ENCODE measurements around the gene AZIN2. TPM values are rescaled to one million over a fixed set of nuclear protein-coding genes. Genes with fewer than 3 reads are reported as not detected.
"Not testable (repeated sequence)": the region's sequence is repeated elsewhere in the genome, so short reads cannot be mapped to it uniquely, and the experiment has no call there.

Gene AZIN2
- total RNA-seq, 1 donor from 2014 or later: 15.1 TPM

DNA sequence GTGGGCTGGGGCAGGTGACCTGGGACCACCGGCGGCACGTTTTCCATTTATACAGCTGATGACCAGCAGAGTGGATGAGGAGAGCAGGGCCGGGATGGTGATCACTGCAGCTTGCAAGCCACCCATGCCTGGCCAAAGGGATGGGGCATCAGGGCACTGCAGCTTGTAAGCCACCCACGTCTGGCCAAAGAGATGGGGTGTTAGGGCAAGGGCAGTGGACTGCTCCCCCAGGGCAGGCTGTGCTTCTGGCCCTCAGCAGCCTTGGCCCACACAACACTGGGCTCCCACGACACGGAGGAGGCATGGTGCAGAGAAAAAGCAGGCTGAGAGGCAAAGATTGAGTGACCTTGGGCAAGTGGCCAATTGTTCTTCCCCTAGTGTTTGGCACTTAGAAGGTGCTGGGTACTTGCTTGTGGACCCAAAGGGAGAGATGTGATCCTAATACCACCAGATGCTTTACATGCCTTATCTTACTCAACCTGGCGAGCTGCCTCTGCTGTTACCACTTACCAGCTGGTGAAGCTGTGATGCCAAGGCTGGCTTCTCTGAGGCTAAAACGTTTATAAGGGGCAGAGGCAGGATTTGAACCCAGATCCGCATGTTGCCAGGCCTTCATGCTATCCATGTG lies 52.6 kb downstream of the AZIN2 start:
- no peak for DNase-seq (ENCODE audit: low spot score in 2 of 2, unreplicated experiment in 2 of 2)
- TF ChIP-seq, protein P1, sequence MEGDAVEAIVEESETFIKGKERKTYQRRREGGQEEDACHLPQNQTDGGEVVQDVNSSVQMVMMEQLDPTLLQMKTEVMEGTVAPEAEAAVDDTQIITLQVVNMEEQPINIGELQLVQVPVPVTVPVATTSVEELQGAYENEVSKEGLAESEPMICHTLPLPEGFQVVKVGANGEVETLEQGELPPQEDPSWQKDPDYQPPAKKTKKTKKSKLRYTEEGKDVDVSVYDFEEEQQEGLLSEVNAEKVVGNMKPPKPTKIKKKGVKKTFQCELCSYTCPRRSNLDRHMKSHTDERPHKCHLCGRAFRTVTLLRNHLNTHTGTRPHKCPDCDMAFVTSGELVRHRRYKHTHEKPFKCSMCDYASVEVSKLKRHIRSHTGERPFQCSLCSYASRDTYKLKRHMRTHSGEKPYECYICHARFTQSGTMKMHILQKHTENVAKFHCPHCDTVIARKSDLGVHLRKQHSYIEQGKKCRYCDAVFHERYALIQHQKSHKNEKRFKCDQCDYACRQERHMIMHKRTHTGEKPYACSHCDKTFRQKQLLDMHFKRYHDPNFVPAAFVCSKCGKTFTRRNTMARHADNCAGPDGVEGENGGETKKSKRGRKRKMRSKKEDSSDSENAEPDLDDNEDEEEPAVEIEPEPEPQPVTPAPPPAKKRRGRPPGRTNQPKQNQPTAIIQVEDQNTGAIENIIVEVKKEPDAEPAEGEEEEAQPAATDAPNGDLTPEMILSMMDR (IDR thresholded peaks at IDR 0.05; ENCODE audit: unreplicated experiment): no peak
- no peak overlapping the region for H3K4me3 Mint-ChIP-seq
- no peaks in the 10 kb centered on the region for H3K27me3 Mint-ChIP-seq (ENCODE audit: low read depth)
- H3K36me3 Mint-ChIP-seq: no peaks in the 10 kb centered on the region
- H3K9me3 Mint-ChIP-seq: no peaks in the 10 kb centered on the region
- no peak overlapping the region for H3K27ac Mint-ChIP-seq
- H3K4me1 Mint-ChIP-seq: peaks cover 6% of the 10 kb centered on the region

DNA sequence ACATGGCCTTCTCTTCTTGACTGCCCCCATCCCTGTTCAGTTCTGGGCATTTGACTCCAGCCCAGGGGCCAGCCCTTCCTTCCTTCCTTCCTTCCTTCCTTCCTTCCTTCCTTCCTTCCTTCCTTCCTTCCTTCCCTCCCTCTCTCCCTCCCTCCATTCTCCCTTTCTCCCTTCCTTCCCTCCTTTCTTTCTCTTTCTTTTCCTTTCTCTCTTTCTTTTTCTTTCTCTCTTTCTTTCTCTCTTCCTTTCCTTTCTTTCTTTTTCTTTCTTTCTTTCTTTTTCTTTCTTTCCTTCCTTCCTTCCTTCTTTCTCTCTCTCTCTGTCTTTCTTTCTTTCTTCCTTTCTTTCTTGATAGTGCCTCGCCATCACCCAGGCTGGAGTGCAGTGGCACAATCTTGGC lies 55.1 kb downstream of the AZIN2 start:
- not testable (repeated sequence) for DNase-seq (ENCODE audit: low spot score in 2 of 2, unreplicated experiment in 2 of 2); H3K9me3 Mint-ChIP-seq; H3K4me1 Mint-ChIP-seq; H3K4me3 Mint-ChIP-seq; H3K36me3 Mint-ChIP-seq; H3K27ac Mint-ChIP-seq; H3K27me3 Mint-ChIP-seq (ENCODE audit: low read depth)

DNA sequence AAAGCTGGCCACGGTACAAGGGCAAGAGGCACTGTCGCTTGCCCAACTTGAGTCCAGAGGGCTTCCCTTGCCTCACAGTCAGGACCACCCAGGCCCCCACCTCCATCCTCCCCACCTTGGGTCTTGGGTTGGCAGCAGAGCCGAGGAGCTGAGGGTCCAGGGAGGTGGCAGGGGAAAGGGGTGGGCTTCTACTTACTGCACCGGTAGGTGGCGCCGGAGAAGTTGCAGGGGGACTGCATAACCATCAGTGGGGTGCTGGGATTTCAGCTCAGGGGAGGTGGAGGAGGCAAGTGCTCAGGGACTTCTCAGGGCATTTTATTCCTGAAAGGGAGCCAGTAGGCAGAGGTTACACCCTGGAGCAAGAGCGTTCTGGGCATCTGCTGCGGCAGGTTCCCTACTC lies 56.8 kb downstream of the AZIN2 start:
- Mint-ChIP-seq H3K27ac (no peak overlapping the region), H3K27me3 (ENCODE audit: low read depth) (no peaks in the 10 kb centered on the region), H3K36me3 (no peaks in the 10 kb centered on the region), H3K9me3 (no peaks in the 10 kb centered on the region), H3K4me1 (peaks cover 6% of the 10 kb centered on the region), H3K4me3 (no peak overlapping the region)
- DNase-seq (ENCODE audit: low spot score in 2 of 2, unreplicated experiment in 2 of 2): peak; percentile 60 to 61
- TF ChIP-seq, protein P1 (IDR thresholded peaks at IDR 0.05; ENCODE audit: unreplicated experiment): peak; percentile 62

DNA sequence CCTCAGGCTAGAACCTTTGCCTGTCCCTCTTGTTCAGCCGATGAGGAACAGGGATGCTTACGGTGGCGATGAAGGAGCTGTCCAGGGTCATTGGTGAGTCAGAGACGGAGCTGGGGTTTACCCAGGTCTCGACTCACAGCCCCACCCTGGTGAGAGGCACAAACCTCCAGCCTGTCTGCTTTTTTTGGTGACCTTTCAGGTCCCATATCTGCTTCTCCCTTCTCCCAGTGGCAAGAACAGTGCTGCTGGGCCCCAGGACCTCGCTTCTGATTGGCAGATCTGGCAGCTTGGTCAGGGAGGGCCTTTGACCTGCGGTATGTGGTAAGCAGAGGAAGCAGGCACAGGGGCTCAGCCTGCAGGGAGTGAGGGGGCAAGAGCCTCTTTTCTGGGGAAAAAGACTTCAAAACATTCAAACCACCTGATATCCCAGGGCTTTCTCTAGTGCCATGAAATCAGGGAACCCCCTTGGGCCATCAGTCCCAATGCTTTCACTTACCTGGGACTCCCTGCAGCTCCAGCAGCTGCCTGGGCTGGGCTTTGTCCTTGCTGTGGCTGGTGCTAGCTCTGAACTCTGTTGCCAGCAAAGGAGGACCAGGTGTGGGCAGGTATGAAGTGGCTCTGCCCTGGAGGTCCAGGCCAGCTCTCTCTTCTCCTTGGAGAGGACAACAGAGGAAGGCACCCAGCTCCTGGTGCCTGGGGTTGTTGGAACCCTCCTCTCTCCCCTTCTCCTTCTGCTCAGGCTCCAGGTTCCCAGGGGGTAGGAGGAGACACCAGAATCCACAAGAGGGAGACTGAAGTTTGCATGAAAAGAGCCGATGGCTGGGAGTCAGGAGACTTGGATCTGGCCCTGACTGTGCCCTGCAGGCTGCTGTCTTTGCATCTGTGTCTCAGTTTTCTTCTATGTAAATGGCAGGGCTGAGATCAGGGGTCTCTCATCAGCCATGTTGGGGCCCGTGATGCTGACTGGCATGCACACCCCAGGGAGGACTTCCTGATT lies 59.5 kb downstream of the AZIN2 start:
- TF ChIP-seq, protein P1 (IDR thresholded peaks at IDR 0.05; ENCODE audit: unreplicated experiment): no peak
- no peak overlapping the region for H3K27ac Mint-ChIP-seq

DNA sequence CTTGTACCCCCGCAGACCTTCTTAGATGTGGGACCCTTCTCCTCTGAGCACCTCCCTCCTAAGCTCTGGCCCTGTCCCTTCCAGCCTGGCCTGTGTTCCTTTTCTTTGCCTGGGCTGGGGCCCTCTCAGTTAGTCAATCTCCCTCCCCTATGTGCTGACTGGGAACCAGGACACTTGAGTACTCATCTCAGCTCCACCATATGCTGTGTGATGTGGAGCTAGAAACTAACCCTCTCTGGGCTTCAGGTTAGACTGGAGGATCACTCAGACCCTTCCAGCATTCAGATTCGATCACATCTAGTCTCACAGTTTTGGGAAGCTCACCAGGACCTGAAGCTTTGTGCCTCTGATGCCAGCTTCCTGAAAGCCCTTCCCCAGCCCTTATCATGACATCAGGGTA lies 60.3 kb downstream of the AZIN2 start:
- H3K4me1 Mint-ChIP-seq: peaks cover 16% of the 10 kb centered on the region
- H3K9me3 Mint-ChIP-seq: no peaks in the 10 kb centered on the region
- H3K36me3 Mint-ChIP-seq: peaks cover 3% of the 10 kb centered on the region
- H3K27me3 Mint-ChIP-seq (ENCODE audit: low read depth): no peaks in the 10 kb centered on the region
- no peak overlapping the region for H3K27ac Mint-ChIP-seq
- H3K4me3 Mint-ChIP-seq: no peak overlapping the region
- TF ChIP-seq, protein P1 (IDR thresholded peaks at IDR 0.05; ENCODE audit: unreplicated experiment): no peak
- no peak for DNase-seq (ENCODE audit: low spot score in 2 of 2, unreplicated experiment in 2 of 2)

More for the DNA sequence above, 59.5 kb downstream of the AZIN2 start:
- no peak for DNase-seq (ENCODE audit: low spot score in 2 of 2, unreplicated experiment in 2 of 2)
- Mint-ChIP-seq H3K27me3 (ENCODE audit: low read depth) (no peaks in the 10 kb centered on the region), H3K36me3 (peaks cover under 1% of the 10 kb centered on the region), H3K4me1 (peaks cover 16% of the 10 kb centered on the region), H3K9me3 (no peaks in the 10 kb centered on the region), H3K4me3 (no peak overlapping the region)

DNA sequence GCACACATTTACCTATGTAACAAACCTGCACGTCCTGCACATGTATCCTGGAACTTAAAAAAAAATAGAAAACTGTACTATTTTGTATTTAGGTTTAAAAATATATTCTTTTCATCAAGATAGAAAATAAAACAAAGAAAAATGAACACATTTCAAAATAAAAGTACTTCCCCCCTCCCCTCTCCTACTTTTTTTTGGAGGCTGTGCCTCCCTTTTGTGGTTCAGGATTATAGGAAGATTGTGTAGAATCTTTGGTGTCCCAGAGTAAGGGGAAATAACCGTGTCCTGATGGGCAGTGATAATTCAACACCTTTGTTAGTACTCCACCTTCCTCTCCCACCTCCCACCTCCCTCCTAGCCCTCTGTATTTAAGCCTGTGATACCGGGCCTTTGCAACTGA lies 60.8 kb downstream of the AZIN2 start:
- Mint-ChIP-seq H3K4me1 (peaks cover 16% of the 10 kb centered on the region), H3K4me3 (no peak overlapping the region), H3K9me3 (no peaks in the 10 kb centered on the region)

More for the DNA sequence above, 60.8 kb downstream of the AZIN2 start:
- Mint-ChIP-seq H3K27ac (no peak overlapping the region), H3K27me3 (ENCODE audit: low read depth) (no peaks in the 10 kb centered on the region), H3K36me3 (peaks cover 8% of the 10 kb centered on the region)
- no peak for DNase-seq (ENCODE audit: low spot score in 2 of 2, unreplicated experiment in 2 of 2)
- TF ChIP-seq, protein P1 (IDR thresholded peaks at IDR 0.05; ENCODE audit: unreplicated experiment): no peak
